ENCODE measurements around the gene SNU13.
"Not testable (repeated sequence)": the region's sequence is repeated elsewhere in the genome, so short reads cannot be mapped to it uniquely, and the experiment has no call there.

SNU13 gene

GRCh38 chr22:41688365-41689211, at the start of gene SNU13:
Gene SNU13, minus strand, starts transcription at chr22:41688867. Its CDS starts 71 bp downstream, at chr22:41688796.
- peak within 1 kb of the TSS; percentile 88 to 89 for H3K4me3 ChIP-seq (ENCODE audit: low read length in 2 of 2)
- H3K27ac ChIP-seq (ENCODE audit: low read depth in 2 of 2, low read length in 2 of 2), result peak within 1 kb of the TSS; percentile 92 to 93

GRCh38 chr22:41733241-41733640, 44.6 kb upstream of the SNU13 start:
- not testable (repeated sequence) for H3K9ac ChIP-seq (ENCODE audit: low read depth in 1 of 2, low read length in 2 of 2); H3K27ac ChIP-seq (ENCODE audit: low read depth in 2 of 2, low read length in 2 of 2); H3K9me3 ChIP-seq (ENCODE audit: control insufficient read depth in 2 of 2, low read length in 2 of 2); H3K4me1 ChIP-seq (ENCODE audit: control insufficient read depth in 2 of 2, insufficient read depth in 2 of 2, low read length in 2 of 2); H3K36me3 ChIP-seq (ENCODE audit: control insufficient read depth in 2 of 2, insufficient read depth in 2 of 2, low read length in 2 of 2); H3K4me3 ChIP-seq (ENCODE audit: low read length in 2 of 2); H3K27me3 ChIP-seq (ENCODE audit: control insufficient read depth in 2 of 2, insufficient read depth in 2 of 2, low read length in 2 of 2)

More at GRCh38 chr22:41688365-41689211, at the start of gene SNU13:
- H3K9ac ChIP-seq (ENCODE audit: low read depth in 1 of 2, low read length in 2 of 2), result peak within 1 kb of the TSS; percentile 91 to 97
- peaks cover 2 to 4% of the 10 kb centered on the region in 2 donors for H3K36me3 ChIP-seq (ENCODE audit: control insufficient read depth in 2 of 2, insufficient read depth in 2 of 2, low read length in 2 of 2)
- no peaks in the 10 kb centered on the region for H3K9me3 ChIP-seq (ENCODE audit: control insufficient read depth in 2 of 2, low read length in 2 of 2)
- H3K4me1 ChIP-seq (ENCODE audit: control insufficient read depth in 2 of 2, insufficient read depth in 2 of 2, low read length in 2 of 2), result peaks cover 6 to 11% of the 10 kb centered on the region in 2 donors
- no peaks in the 10 kb centered on the region for H3K27me3 ChIP-seq (ENCODE audit: control insufficient read depth in 2 of 2, insufficient read depth in 2 of 2, low read length in 2 of 2)

DNA sequence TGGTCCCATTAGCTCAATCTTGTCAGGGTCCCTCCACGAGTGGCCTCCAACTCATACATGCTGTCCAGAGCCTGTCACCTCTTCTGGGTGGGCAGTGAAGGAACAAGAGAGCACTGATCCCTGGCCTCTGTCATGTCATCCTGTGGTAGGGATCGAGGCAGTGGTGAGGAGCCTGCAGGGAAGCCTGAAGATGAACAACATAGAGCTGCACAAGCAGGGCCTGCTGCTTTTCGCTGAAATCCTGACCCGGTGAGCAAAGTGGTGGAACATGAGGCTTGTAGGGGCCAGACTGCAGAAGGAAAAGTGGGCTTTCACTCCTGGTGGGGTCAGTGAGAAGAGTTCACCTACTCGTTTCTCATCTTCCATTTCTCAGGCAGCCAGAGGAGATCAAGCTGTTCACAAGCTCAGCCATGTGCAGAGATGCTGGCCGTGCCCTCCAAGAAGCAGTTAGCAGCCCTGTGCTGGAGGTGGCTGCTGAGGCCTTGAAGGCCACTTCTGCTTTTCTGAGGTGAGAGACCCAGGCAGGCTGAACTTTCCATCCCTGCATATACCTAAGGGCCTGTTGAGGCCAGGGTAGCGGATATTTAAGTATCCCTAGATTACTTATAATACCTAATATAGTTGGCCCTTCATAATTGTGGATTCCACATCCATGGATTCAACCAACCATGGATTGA, 43.6 kb upstream of the SNU13 start:
- no peaks in the 10 kb centered on the region for H3K36me3 ChIP-seq (ENCODE audit: control insufficient read depth in 2 of 2, insufficient read depth in 2 of 2, low read length in 2 of 2)
- H3K4me3 ChIP-seq (ENCODE audit: low read length in 2 of 2), result no peak overlapping the region
- no peak overlapping the region for H3K9ac ChIP-seq (ENCODE audit: low read depth in 1 of 2, low read length in 2 of 2)
- H3K27me3 ChIP-seq (ENCODE audit: control insufficient read depth in 2 of 2, insufficient read depth in 2 of 2, low read length in 2 of 2), result no peaks in the 10 kb centered on the region
- no peaks in the 10 kb centered on the region for H3K9me3 ChIP-seq (ENCODE audit: control insufficient read depth in 2 of 2, low read length in 2 of 2)
- H3K27ac ChIP-seq (ENCODE audit: low read depth in 2 of 2, low read length in 2 of 2), result no peak overlapping the region
- no peaks in the 10 kb centered on the region for H3K4me1 ChIP-seq (ENCODE audit: control insufficient read depth in 2 of 2, insufficient read depth in 2 of 2, low read length in 2 of 2)

GRCh38 chr22:41731609-41732008, 42.9 kb upstream of the SNU13 start:
- H3K27ac ChIP-seq (ENCODE audit: low read depth in 2 of 2, low read length in 2 of 2), result no peak overlapping the region
- no peak overlapping the region for H3K4me3 ChIP-seq (ENCODE audit: low read length in 2 of 2)
- H3K4me1 ChIP-seq (ENCODE audit: control insufficient read depth in 2 of 2, insufficient read depth in 2 of 2, low read length in 2 of 2), result no peaks in the 10 kb centered on the region
- no peaks in the 10 kb centered on the region for H3K27me3 ChIP-seq (ENCODE audit: control insufficient read depth in 2 of 2, insufficient read depth in 2 of 2, low read length in 2 of 2)
- H3K9me3 ChIP-seq (ENCODE audit: control insufficient read depth in 2 of 2, low read length in 2 of 2), result no peaks in the 10 kb centered on the region
- no peak overlapping the region for H3K9ac ChIP-seq (ENCODE audit: low read depth in 1 of 2, low read length in 2 of 2)
- no peaks in the 10 kb centered on the region for H3K36me3 ChIP-seq (ENCODE audit: control insufficient read depth in 2 of 2, insufficient read depth in 2 of 2, low read length in 2 of 2)

DNA sequence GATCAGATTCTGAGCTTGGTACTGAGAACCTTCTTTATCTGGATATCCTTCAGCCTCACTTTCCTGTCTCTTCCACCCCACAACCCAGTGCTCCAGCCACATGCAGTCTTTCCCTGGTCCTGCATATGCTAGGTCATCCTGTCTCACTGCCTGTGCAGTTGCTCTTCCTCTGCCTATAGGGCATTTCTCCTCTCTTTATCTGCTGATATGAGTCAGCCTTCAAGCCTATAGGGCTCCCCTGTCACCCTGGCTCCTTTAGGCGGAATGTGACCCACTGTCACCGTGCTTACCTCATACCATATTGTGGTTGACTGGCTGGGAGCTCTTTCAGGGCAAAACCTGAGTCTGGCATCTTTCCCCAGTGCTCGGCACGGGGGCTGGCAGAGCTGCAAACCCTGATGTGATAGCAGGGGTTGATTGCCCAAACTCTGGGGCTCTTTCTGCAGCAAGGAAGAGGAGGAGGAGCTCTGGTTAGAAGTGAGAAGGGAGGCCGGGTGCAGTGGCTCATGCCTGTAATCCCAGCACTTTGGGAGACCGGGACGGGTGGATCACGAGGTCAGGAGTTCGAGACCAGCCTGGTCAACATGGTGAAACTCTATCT, 36.9 kb upstream of the SNU13 start:
- Histone ChIP-seq H3K36me3 (ENCODE audit: control insufficient read depth in 2 of 2, insufficient read depth in 2 of 2, low read length in 2 of 2) (no peaks in the 10 kb centered on the region), H3K9ac (ENCODE audit: low read depth in 1 of 2, low read length in 2 of 2) (no peak overlapping the region), H3K9me3 (ENCODE audit: control insufficient read depth in 2 of 2, low read length in 2 of 2) (no peaks in the 10 kb centered on the region), H3K4me1 (ENCODE audit: control insufficient read depth in 2 of 2, insufficient read depth in 2 of 2, low read length in 2 of 2) (no peaks in the 10 kb centered on the region), H3K27ac (ENCODE audit: low read depth in 2 of 2, low read length in 2 of 2) (no peak overlapping the region), H3K4me3 (ENCODE audit: low read length in 2 of 2) (no peak overlapping the region), H3K27me3 (ENCODE audit: control insufficient read depth in 2 of 2, insufficient read depth in 2 of 2, low read length in 2 of 2) (no peaks in the 10 kb centered on the region)

GRCh38 chr22:41722496-41722895, 33.8 kb upstream of the SNU13 start:
- Histone ChIP-seq H3K27me3 (ENCODE audit: control insufficient read depth in 2 of 2, insufficient read depth in 2 of 2, low read length in 2 of 2) (no peaks in the 10 kb centered on the region), H3K9me3 (ENCODE audit: control insufficient read depth in 2 of 2, low read length in 2 of 2) (no peaks in the 10 kb centered on the region), H3K36me3 (ENCODE audit: control insufficient read depth in 2 of 2, insufficient read depth in 2 of 2, low read length in 2 of 2) (no peaks in the 10 kb centered on the region), H3K9ac (ENCODE audit: low read depth in 1 of 2, low read length in 2 of 2) (no peak overlapping the region), H3K4me3 (ENCODE audit: low read length in 2 of 2) (no peak overlapping the region), H3K4me1 (ENCODE audit: control insufficient read depth in 2 of 2, insufficient read depth in 2 of 2, low read length in 2 of 2) (no peaks in the 10 kb centered on the region), H3K27ac (ENCODE audit: low read depth in 2 of 2, low read length in 2 of 2) (no peak overlapping the region)

DNA sequence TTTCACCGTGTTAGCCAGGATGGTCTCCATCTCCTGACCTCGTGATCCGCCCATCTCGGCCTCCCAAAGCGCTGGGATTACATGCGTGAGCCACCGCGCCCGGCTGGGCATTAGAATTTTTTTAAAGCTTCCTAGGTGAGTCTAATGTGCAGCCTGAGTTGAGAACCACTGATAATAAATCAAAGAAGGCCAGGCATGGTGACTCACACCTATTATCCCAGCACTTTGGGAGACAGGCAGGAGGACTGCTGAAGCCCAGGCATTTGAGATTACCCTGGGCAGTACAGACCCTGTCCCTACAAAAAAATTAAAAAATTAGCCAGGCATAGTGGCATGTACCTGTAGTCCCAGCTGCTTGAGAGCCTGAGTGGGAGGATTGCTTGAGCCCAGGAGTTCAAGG, 24.3 kb upstream of the SNU13 start:
- Histone ChIP-seq H3K9ac (ENCODE audit: low read depth in 1 of 2, low read length in 2 of 2) (no peak overlapping the region), H3K27me3 (ENCODE audit: control insufficient read depth in 2 of 2, insufficient read depth in 2 of 2, low read length in 2 of 2) (no peaks in the 10 kb centered on the region), H3K36me3 (ENCODE audit: control insufficient read depth in 2 of 2, insufficient read depth in 2 of 2, low read length in 2 of 2) (no peaks in the 10 kb centered on the region), H3K9me3 (ENCODE audit: control insufficient read depth in 2 of 2, low read length in 2 of 2) (no peaks in the 10 kb centered on the region), H3K4me3 (ENCODE audit: low read length in 2 of 2) (no peak overlapping the region), H3K4me1 (ENCODE audit: control insufficient read depth in 2 of 2, insufficient read depth in 2 of 2, low read length in 2 of 2) (no peaks in the 10 kb centered on the region), H3K27ac (ENCODE audit: low read depth in 2 of 2, low read length in 2 of 2) (no peak overlapping the region)

DNA sequence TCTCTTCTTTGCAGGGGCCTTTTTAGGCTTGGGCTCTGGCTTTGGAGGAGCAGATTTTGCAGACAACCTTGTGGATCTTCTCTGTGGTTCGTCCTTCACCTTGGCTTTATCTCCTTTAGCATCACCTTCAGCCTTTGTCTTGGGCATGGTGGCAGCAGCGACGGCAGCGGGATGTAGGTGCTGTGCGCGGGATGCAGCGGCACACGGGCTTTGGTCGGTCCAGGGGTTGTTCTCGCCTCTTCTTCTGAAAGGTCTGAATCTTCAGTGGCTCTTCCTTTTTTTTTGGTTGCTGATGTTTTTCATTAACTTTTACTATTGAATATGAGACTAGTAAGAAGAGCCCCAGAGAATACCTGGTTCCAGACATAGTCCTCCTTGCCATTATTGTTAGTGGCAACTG, 20.7 kb upstream of the SNU13 start:
- Histone ChIP-seq H3K4me3 (ENCODE audit: low read length in 2 of 2) (no peak overlapping the region), H3K4me1 (ENCODE audit: control insufficient read depth in 2 of 2, insufficient read depth in 2 of 2, low read length in 2 of 2) (no peaks in the 10 kb centered on the region), H3K27me3 (ENCODE audit: control insufficient read depth in 2 of 2, insufficient read depth in 2 of 2, low read length in 2 of 2) (no peaks in the 10 kb centered on the region), H3K9me3 (ENCODE audit: control insufficient read depth in 2 of 2, low read length in 2 of 2) (no peaks in the 10 kb centered on the region), H3K27ac (ENCODE audit: low read depth in 2 of 2, low read length in 2 of 2) (no peak overlapping the region), H3K9ac (ENCODE audit: low read depth in 1 of 2, low read length in 2 of 2) (no peak overlapping the region), H3K36me3 (ENCODE audit: control insufficient read depth in 2 of 2, insufficient read depth in 2 of 2, low read length in 2 of 2) (no peaks in the 10 kb centered on the region)

DNA sequence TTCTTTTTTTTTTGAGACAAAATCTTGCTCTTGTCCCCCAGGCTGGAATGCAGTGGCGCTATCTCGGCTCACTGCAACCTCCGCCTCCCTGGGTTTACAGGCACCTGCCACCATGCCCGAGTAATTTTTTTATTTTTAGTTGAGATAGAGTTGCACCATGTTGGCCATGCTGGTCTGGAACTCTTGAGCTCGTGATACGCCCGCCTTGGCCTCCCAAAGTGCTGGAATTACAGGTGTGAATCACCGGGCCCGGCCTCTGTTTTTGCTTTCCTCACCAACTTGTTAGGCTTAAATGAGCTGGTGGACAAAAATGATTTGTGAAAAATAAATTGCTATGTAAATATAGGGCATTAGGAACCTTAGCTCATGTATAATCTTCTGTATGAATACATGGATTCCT, 14.1 kb upstream of the SNU13 start:
- H3K9me3 ChIP-seq (ENCODE audit: control insufficient read depth in 2 of 2, low read length in 2 of 2), result no peaks in the 10 kb centered on the region

DNA sequence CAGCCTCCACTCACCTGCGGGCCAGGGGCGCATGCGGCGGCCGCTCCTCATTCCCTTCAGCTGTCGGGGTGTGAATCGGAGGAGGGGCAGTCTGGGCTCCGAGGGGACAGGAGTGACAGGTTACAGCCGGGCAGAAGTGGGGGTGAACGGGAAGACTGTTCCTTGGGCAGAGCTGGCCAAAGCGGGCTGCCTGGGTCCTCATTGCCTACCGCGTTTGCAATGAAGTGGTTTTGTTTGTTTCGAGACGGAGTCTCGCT, 11.4 kb upstream of the SNU13 start:
- Histone ChIP-seq H3K4me3 (ENCODE audit: low read length in 2 of 2) (no peak overlapping the region), H3K27me3 (ENCODE audit: control insufficient read depth in 2 of 2, insufficient read depth in 2 of 2, low read length in 2 of 2) (no peaks in the 10 kb centered on the region), H3K27ac (ENCODE audit: low read depth in 2 of 2, low read length in 2 of 2) (no peak overlapping the region), H3K9me3 (ENCODE audit: control insufficient read depth in 2 of 2, low read length in 2 of 2) (no peaks in the 10 kb centered on the region), H3K9ac (ENCODE audit: low read depth in 1 of 2, low read length in 2 of 2) (no peak overlapping the region), H3K36me3 (ENCODE audit: control insufficient read depth in 2 of 2, insufficient read depth in 2 of 2, low read length in 2 of 2) (no peaks in the 10 kb centered on the region), H3K4me1 (ENCODE audit: control insufficient read depth in 2 of 2, insufficient read depth in 2 of 2, low read length in 2 of 2) (peaks cover 7 to 10% of the 10 kb centered on the region in 2 donors)

More for the DNA sequence above, 14.1 kb upstream of the SNU13 start:
- H3K27ac ChIP-seq (ENCODE audit: low read depth in 2 of 2, low read length in 2 of 2), result no peak overlapping the region
- H3K4me1 ChIP-seq (ENCODE audit: control insufficient read depth in 2 of 2, insufficient read depth in 2 of 2, low read length in 2 of 2), result no peaks in the 10 kb centered on the region
- H3K27me3 ChIP-seq (ENCODE audit: control insufficient read depth in 2 of 2, insufficient read depth in 2 of 2, low read length in 2 of 2), result no peaks in the 10 kb centered on the region
- H3K9ac ChIP-seq (ENCODE audit: low read depth in 1 of 2, low read length in 2 of 2), result no peak overlapping the region
- no peaks in the 10 kb centered on the region for H3K36me3 ChIP-seq (ENCODE audit: control insufficient read depth in 2 of 2, insufficient read depth in 2 of 2, low read length in 2 of 2)
- H3K4me3 ChIP-seq (ENCODE audit: low read length in 2 of 2), result no peak overlapping the region

Data from mucosa of rectum (tissue), 2 donors.